Subcutaneous abdominal adipose tissue (tissue), 5 donors: Measurements from ENCODE around the gene LAMB4.

Experiments
- H3K27ac ChIP-seq: one replicate; pipeline ENCODE4 v1.7.0; 2013; ENCODE audit warnings: low read depth, mild to moderate bottlenecking, inconsistent platforms, low read length, moderate library complexity
- H3K27me3 ChIP-seq, 5 donors: one replicate each; pipeline ENCODE4 v1.7.0; 2013; ENCODE audit warnings: low read length in 5 of 5, inconsistent platforms in 1 of 5; ENCODE audit not compliant: control insufficient read depth in 5 of 5, insufficient read depth in 4 of 5
- H3K36me3 ChIP-seq, 5 donors: one replicate each; pipeline ENCODE4 v1.7.0; 2013; ENCODE audit warnings: low read length in 5 of 5; ENCODE audit not compliant: control insufficient read depth in 5 of 5, insufficient read depth in 5 of 5
- H3K4me1 ChIP-seq, 5 donors: one replicate each; pipeline ENCODE4 v1.7.0; 2013; ENCODE audit warnings: low read length in 5 of 5, mild to moderate bottlenecking in 3 of 5, moderate library complexity in 1 of 5; ENCODE audit not compliant: control insufficient read depth in 5 of 5, insufficient read depth in 5 of 5
- H3K4me3 ChIP-seq, 5 donors: one replicate each; pipeline ENCODE4 v1.7.0; 2013; ENCODE audit warnings: low read length in 5 of 5, low read depth in 1 of 5
- H3K9ac ChIP-seq, 5 donors: one replicate each; pipeline ENCODE4 v1.7.0; 2013; ENCODE audit warnings: low read length in 5 of 5, mild to moderate bottlenecking in 4 of 5, moderate library complexity in 3 of 5
- H3K9me3 ChIP-seq, 5 donors: one replicate each; pipeline ENCODE4 v1.7.0; 2013; ENCODE audit warnings: low read length in 5 of 5; ENCODE audit not compliant: control insufficient read depth in 5 of 5
- donor health status: healthy.
- donor health status: healthy.
- donor health status: healthy.
- donor health status: healthy.
- donor health status: healthy.

Gene LAMB4

DNA sequence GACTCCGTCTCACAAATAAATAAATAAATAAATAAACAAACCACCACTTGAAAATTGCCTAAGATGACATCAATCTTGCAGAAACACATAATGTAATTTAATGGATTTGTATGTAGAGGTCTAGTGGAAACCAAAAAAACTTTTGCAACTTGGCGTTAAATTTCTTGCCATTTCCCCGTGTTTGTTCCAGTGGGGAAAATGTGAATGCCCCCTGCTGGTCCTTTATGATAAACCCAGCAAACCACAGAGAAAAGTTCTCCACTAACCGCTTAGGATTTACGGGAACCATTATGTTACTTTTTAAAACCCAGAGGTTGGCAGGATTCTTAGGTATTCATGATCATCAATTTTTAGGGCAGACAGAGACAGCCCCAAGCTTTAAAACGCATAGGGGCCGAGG, 32.5 kb downstream of the LAMB4 start:
- H3K9ac ChIP-seq, result no peak overlapping the region
- no peak overlapping the region for H3K4me3 ChIP-seq
- H3K27ac ChIP-seq, result no peak overlapping the region
- H3K27me3 ChIP-seq, result no peaks in the 10 kb centered on the region
- H3K4me1 ChIP-seq, result peaks cover 2 to 22% (median 11%) of the 10 kb centered on the region in 5 donors
- H3K36me3 ChIP-seq, result no peaks in the 10 kb centered on the region
- H3K9me3 ChIP-seq, result no peaks in the 10 kb centered on the region

GRCh38 chr7:108096996-108097395, 33.2 kb downstream of the LAMB4 start:
- H3K27ac ChIP-seq, result no peak overlapping the region
- H3K9me3 ChIP-seq, result no peaks in the 10 kb centered on the region
- peaks cover 2 to 22% (median 11%) of the 10 kb centered on the region in 5 donors for H3K4me1 ChIP-seq
- no peak overlapping the region for H3K9ac ChIP-seq
- no peak overlapping the region for H3K4me3 ChIP-seq
- no peaks in the 10 kb centered on the region for H3K36me3 ChIP-seq
- no peaks in the 10 kb centered on the region for H3K27me3 ChIP-seq

DNA sequence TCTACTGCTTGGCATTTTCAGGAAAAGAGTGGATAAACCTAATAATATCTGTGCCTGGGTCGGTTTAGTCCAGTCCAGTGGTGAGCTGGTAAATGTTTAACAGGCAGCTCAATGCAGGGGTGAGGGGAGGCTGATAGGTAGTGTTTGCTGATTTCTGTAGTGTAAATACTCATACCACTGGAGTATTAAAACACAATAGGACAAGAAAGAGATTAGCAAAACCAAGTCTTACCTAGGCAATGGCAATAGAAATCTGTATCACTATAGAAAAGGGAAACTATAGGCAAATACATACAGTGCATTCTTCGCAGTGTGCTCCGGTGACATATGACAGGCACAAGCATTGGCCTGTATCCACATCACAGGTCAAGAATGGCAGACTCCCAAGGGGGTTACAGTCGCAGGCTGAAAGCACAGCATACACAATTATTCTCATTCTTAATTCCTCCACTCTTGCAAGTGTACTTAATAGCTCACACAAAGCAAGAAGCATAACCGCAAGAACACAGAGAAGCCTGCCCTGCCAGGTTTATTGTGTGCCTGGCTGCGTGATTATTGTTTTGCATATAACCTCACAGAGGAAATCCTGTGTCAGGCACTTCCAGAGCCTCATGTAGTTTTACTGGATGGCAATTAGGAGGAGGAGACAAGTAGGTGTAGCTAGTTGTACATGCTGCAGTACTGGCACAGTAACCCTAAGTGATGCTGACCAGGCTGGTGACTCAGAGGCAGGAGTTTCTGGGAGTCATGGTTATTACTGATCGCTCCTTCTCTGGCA, 35.0 kb downstream of the LAMB4 start:
- Histone ChIP-seq H3K4me3 (peak overlapping the region in 1 of 5 donors; percentile 3), H3K9me3 (no peaks in the 10 kb centered on the region), H3K27me3 (no peaks in the 10 kb centered on the region), H3K36me3 (no peaks in the 10 kb centered on the region), H3K27ac (peak overlapping the region; percentile 33), H3K4me1 (peaks cover 2 to 22% (median 11%) of the 10 kb centered on the region in 5 donors), H3K9ac (peak overlapping the region in 1 of 5 donors; percentile 28)

DNA sequence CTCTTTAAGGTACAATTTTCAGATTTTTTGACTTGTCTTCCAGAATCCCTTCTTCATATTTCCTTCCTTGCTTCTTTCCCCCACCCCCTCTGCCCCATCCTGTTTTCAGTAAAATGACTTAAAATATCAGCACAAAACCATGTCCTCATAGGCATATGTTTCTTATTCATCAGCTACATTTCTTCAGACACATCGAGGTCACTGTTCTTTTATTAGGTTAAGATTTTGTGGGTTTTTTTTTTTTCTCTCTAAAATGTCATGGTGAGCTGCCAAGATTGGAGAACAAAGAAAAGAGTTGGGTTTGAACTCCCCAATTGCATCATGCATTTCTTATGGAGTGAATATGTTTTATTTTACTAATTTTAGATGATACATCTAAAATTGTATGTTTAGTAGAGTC, 35.8 kb downstream of the LAMB4 start:
- Histone ChIP-seq H3K27ac (peak overlapping the region; percentile 33), H3K27me3 (no peaks in the 10 kb centered on the region), H3K4me1 (peaks cover 2 to 20% (median 11%) of the 10 kb centered on the region in 5 donors), H3K9me3 (no peaks in the 10 kb centered on the region), H3K36me3 (no peaks in the 10 kb centered on the region), H3K4me3 (no peak overlapping the region), H3K9ac (no peak overlapping the region)

- no peak overlapping the region for H3K9ac ChIP-seq
- peak overlapping the region; percentile 33 for H3K27ac ChIP-seq
These were observed 36.3 kb downstream of the LAMB4 start for GRCh38 chr7:108093851-108094331.

GRCh38 chr7:108093341-108093740, 36.8 kb downstream of the LAMB4 start:
- H3K4me1 ChIP-seq, result peaks cover 2 to 20% (median 11%) of the 10 kb centered on the region in 5 donors
- H3K4me3 ChIP-seq, result no peak overlapping the region
- no peaks in the 10 kb centered on the region for H3K9me3 ChIP-seq
- H3K9ac ChIP-seq, result no peak overlapping the region
- no peaks in the 10 kb centered on the region for H3K36me3 ChIP-seq
- H3K27ac ChIP-seq, result no peak overlapping the region
- no peaks in the 10 kb centered on the region for H3K27me3 ChIP-seq

More at GRCh38 chr7:108093851-108094331, 36.3 kb downstream of the LAMB4 start:
- Histone ChIP-seq H3K9me3 (no peaks in the 10 kb centered on the region), H3K36me3 (no peaks in the 10 kb centered on the region), H3K4me1 (peaks cover 2 to 20% (median 11%) of the 10 kb centered on the region in 5 donors), H3K27me3 (no peaks in the 10 kb centered on the region), H3K4me3 (no peak overlapping the region)

DNA sequence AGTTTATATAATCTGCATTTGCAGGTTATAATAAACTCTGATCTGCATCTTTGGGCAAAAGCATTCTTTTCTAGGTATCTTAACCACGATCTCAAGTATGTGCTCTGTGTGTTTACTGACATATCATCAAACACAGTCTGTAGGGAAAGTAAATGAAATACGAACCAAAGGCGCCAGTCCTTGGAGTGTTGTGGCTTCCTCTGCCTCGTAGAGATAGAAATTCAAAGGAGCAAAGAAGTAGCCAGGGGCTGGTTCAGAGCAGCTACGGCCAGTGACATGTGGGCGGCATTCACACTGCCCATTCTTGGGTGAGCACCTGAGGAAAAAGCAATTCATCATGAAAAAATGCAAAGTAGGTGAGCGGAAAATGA, 38.7 kb downstream of the LAMB4 start:
- Histone ChIP-seq H3K9me3 (no peaks in the 10 kb centered on the region), H3K4me3 (no peak overlapping the region), H3K9ac (no peak overlapping the region), H3K27ac (no peak overlapping the region), H3K36me3 (no peaks in the 10 kb centered on the region), H3K27me3 (no peaks in the 10 kb centered on the region), H3K4me1 (peaks cover 2 to 20% (median 11%) of the 10 kb centered on the region in 5 donors)

DNA sequence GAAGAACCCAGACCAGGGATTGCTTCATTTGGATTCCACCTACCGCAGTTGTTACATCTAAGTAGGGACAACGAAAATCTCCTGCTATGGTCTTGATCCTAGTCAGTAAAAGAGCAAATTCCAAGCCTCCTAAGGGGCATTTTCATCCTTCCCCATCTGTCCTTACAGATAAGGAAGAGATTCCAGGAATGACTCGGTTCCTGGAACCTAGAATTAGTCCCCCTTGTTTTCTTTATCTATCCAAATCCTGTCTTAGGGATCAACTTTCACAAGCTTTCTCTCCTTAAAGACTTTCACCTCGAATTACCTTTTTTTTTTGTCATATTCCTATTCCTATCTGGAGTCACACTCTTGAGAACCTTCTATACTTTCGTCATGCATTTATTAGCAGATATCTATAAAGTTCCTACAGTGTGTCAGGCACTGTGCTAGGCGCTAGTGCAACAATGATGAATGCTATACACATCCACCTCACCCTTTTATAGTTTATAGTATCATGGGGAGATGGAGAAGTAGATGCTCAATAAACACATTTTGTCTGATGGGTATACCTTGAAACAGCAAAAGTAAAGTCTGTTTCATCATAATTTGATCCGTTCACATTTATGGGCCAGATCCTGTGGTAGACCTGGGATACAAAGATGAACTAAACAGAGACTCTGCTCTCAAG, 39.2 kb downstream of the LAMB4 start:
- Histone ChIP-seq H3K36me3 (no peaks in the 10 kb centered on the region), H3K27me3 (no peaks in the 10 kb centered on the region), H3K4me1 (peaks cover 2 to 20% (median 11%) of the 10 kb centered on the region in 5 donors)

GRCh38 chr7:108089381-108089780, 40.8 kb downstream of the LAMB4 start:
- no peak overlapping the region for H3K4me3 ChIP-seq
- no peaks in the 10 kb centered on the region for H3K9me3 ChIP-seq
- H3K27me3 ChIP-seq, result no peaks in the 10 kb centered on the region
- no peaks in the 10 kb centered on the region for H3K36me3 ChIP-seq
- H3K9ac ChIP-seq, result no peak overlapping the region
- no peak overlapping the region for H3K27ac ChIP-seq
- peaks cover 2 to 6% (median 4%) of the 10 kb centered on the region in 5 donors for H3K4me1 ChIP-seq

More for the DNA sequence above, 39.2 kb downstream of the LAMB4 start:
- Histone ChIP-seq H3K9me3 (no peaks in the 10 kb centered on the region), H3K4me3 (no peak overlapping the region), H3K9ac (no peak overlapping the region), H3K27ac (no peak overlapping the region)

GRCh38 chr7:108088729-108089128, 41.4 kb downstream of the LAMB4 start:
- Histone ChIP-seq H3K4me1 (peaks cover 0 to 2% (median 0%) of the 10 kb centered on the region in 5 donors), H3K9me3 (no peaks in the 10 kb centered on the region), H3K4me3 (no peak overlapping the region), H3K27ac (no peak overlapping the region), H3K36me3 (no peaks in the 10 kb centered on the region), H3K9ac (no peak overlapping the region), H3K27me3 (no peaks in the 10 kb centered on the region)
